ENCODE measurements around the gene NDUFB10.
"Not testable (repeated sequence)": the region's sequence is repeated elsewhere in the genome, so short reads cannot be mapped to it uniquely, and the experiment has no call there.

NDUFB10 gene

GRCh38 chr16:1950047-1950446 lies 9.3 kb upstream of the NDUFB10 start:
- H3K4me2 ChIP-seq (ENCODE audit: low read length), result no peak overlapping the region
- H4K20me1 ChIP-seq (ENCODE audit: insufficient read depth, low read length), result no peaks in the 10 kb centered on the region
- no peaks in the 10 kb centered on the region for H3K9me3 ChIP-seq (ENCODE audit: low read length)
- H3K4me3 ChIP-seq (ENCODE audit: low read depth, low read length, poor library complexity, severe bottlenecking), result no peak overlapping the region
- H3K27me3 ChIP-seq (ENCODE audit: insufficient read depth, low read length), result peaks cover 19% of the 10 kb centered on the region
- H2AFZ ChIP-seq (ENCODE audit: low read length), result no peak overlapping the region
- TF ChIP-seq EZH2 (IDR thresholded peaks at IDR 0.05; ENCODE audit: borderline replicate concordance, low read length), result no peak
- H3K4me1 ChIP-seq (ENCODE audit: insufficient read depth, low read length, severe bottlenecking), result no peaks in the 10 kb centered on the region
- H3K79me2 ChIP-seq (ENCODE audit: insufficient read depth, low read length), result no peaks in the 10 kb centered on the region
- H3K36me3 ChIP-seq (ENCODE audit: insufficient read depth, low read length), result no peaks in the 10 kb centered on the region
- no peak overlapping the region for H3K27ac ChIP-seq (ENCODE audit: low read depth, low read length, poor library complexity, severe bottlenecking)
- no peaks in the 10 kb centered on the region for H3K9me2 ChIP-seq (ENCODE audit: low read depth, low read length)
- H3K9ac ChIP-seq (ENCODE audit: low read length), result no peak overlapping the region
- no peaks in the 10 kb centered on the region for H3F3A ChIP-seq (ENCODE audit: insufficient read depth, low read length)

- Histone ChIP-seq H4K20me1 (ENCODE audit: insufficient read depth, low read length) (no peaks in the 10 kb centered on the region), H3K27me3 (ENCODE audit: insufficient read depth, low read length) (peaks cover 19% of the 10 kb centered on the region), H3K79me2 (ENCODE audit: insufficient read depth, low read length) (no peaks in the 10 kb centered on the region), H3K9ac (ENCODE audit: low read length) (no peak overlapping the region), H3K4me3 (ENCODE audit: low read depth, low read length, poor library complexity, severe bottlenecking) (no peak overlapping the region), H3K27ac (ENCODE audit: low read depth, low read length, poor library complexity, severe bottlenecking) (no peak overlapping the region), H3K4me1 (ENCODE audit: insufficient read depth, low read length, severe bottlenecking) (no peaks in the 10 kb centered on the region), H2AFZ (ENCODE audit: low read length) (no peak overlapping the region), H3K4me2 (ENCODE audit: low read length) (no peak overlapping the region), H3K36me3 (ENCODE audit: insufficient read depth, low read length) (no peaks in the 10 kb centered on the region), H3K9me3 (ENCODE audit: low read length) (no peaks in the 10 kb centered on the region), H3K9me2 (ENCODE audit: low read depth, low read length) (no peaks in the 10 kb centered on the region), H3F3A (ENCODE audit: insufficient read depth, low read length) (no peaks in the 10 kb centered on the region)
- TF ChIP-seq CTCF (IDR thresholded peaks at IDR 0.05; ENCODE audit: low read length), result no peak
- TF ChIP-seq EZH2 (IDR thresholded peaks at IDR 0.05; ENCODE audit: borderline replicate concordance, low read length), result no peak
These were observed 8.8 kb upstream of the NDUFB10 start for GRCh38 chr16:1950559-1950958.

GRCh38 chr16:1953734-1954133 lies 5.6 kb upstream of the NDUFB10 start:
- no peak overlapping the region for H3K4me2 ChIP-seq (ENCODE audit: low read length)
- H3K27me3 ChIP-seq (ENCODE audit: insufficient read depth, low read length), result peaks cover 12% of the 10 kb centered on the region
- no peaks in the 10 kb centered on the region for H3F3A ChIP-seq (ENCODE audit: insufficient read depth, low read length)
- H3K27ac ChIP-seq (ENCODE audit: low read depth, low read length, poor library complexity, severe bottlenecking), result no peak overlapping the region
- no peaks in the 10 kb centered on the region for H3K4me1 ChIP-seq (ENCODE audit: insufficient read depth, low read length, severe bottlenecking)
- no peak overlapping the region for H2AFZ ChIP-seq (ENCODE audit: low read length)
- H3K9ac ChIP-seq (ENCODE audit: low read length), result no peak overlapping the region
- no peaks in the 10 kb centered on the region for H3K9me2 ChIP-seq (ENCODE audit: low read depth, low read length)
- no peaks in the 10 kb centered on the region for H4K20me1 ChIP-seq (ENCODE audit: insufficient read depth, low read length)
- H3K4me3 ChIP-seq (ENCODE audit: low read depth, low read length, poor library complexity, severe bottlenecking), result no peak overlapping the region
- no peak for TF ChIP-seq EZH2 (IDR thresholded peaks at IDR 0.05; ENCODE audit: borderline replicate concordance, low read length)
- no peak for TF ChIP-seq CTCF (IDR thresholded peaks at IDR 0.05; ENCODE audit: low read length)
- H3K79me2 ChIP-seq (ENCODE audit: insufficient read depth, low read length), result no peaks in the 10 kb centered on the region
- H3K36me3 ChIP-seq (ENCODE audit: insufficient read depth, low read length), result no peaks in the 10 kb centered on the region
- no peaks in the 10 kb centered on the region for H3K9me3 ChIP-seq (ENCODE audit: low read length)

DNA sequence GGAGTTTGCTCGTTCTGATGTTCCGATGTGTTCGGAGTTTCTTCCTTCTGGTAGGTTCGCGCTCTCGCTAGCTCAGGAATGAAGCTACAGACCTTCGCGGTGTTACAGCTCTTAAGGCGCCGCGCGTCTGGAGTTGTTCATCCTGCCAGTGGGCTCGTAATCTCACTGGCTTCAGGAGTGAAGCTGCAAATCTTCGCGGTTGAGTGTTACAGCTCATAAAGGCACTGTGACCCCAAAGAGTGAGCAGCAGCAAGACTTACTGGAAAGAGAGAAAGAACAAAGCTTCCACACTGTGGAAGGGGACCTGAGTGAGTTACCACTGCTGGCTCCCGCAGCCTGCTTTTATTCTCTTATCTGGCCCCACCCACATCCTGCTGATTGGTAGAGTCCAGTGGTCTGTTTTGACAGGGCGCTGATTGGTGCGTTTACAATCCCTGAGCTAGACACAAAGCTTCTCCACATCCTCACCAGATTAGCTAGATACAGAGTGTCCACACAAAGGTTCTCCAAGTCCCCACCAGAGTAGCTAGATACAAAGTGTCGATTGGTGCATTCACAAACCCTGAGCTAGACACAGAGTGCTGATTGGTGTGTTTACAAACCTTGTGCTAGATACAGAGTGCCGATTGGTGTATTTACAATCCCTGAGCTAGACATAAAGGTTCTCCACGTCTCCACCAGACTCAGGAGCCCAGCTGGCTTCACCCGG lies 1.8 kb upstream of the NDUFB10 start:
- not testable (repeated sequence) for H3K9me2 ChIP-seq (ENCODE audit: low read depth, low read length); H3K27me3 ChIP-seq (ENCODE audit: insufficient read depth, low read length); H3K4me3 ChIP-seq (ENCODE audit: low read depth, low read length, poor library complexity, severe bottlenecking); H3K4me2 ChIP-seq (ENCODE audit: low read length); H3K9ac ChIP-seq (ENCODE audit: low read length); H2AFZ ChIP-seq (ENCODE audit: low read length); H3K9me3 ChIP-seq (ENCODE audit: low read length); H3K79me2 ChIP-seq (ENCODE audit: insufficient read depth, low read length); H3K27ac ChIP-seq (ENCODE audit: low read depth, low read length, poor library complexity, severe bottlenecking); H4K20me1 ChIP-seq (ENCODE audit: insufficient read depth, low read length)
- H3F3A ChIP-seq (ENCODE audit: insufficient read depth, low read length), result peaks cover 12% of the 10 kb centered on the region
- peaks cover 27% of the 10 kb centered on the region for H3K4me1 ChIP-seq (ENCODE audit: insufficient read depth, low read length, severe bottlenecking)
- H3K36me3 ChIP-seq (ENCODE audit: insufficient read depth, low read length), result peaks cover 16% of the 10 kb centered on the region

DNA sequence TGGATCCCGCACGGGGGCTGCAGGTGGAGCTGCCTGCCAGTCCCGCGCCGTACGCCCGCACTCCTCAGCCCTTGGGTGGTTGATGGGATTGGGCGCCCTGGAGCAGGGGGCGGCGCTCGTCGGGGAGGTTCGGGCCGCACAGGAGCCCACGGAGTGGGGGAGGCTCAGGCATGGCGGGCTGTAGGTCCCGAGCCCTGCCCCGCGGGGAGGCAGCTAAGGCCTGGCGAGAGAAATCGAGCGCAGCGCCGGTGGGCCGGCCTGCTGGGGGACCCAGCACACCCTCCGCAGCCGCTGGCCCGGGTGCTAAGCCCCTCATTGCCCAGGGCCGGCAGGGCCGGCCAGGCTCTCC lies 1.2 kb upstream of the NDUFB10 start:
- H3K27me3 ChIP-seq (ENCODE audit: insufficient read depth, low read length); H3K9ac ChIP-seq (ENCODE audit: low read length); H3K4me3 ChIP-seq (ENCODE audit: low read depth, low read length, poor library complexity, severe bottlenecking); H3K9me2 ChIP-seq (ENCODE audit: low read depth, low read length); H3K4me2 ChIP-seq (ENCODE audit: low read length); H3K79me2 ChIP-seq (ENCODE audit: insufficient read depth, low read length); H3K9me3 ChIP-seq (ENCODE audit: low read length); H3K27ac ChIP-seq (ENCODE audit: low read depth, low read length, poor library complexity, severe bottlenecking); H4K20me1 ChIP-seq (ENCODE audit: insufficient read depth, low read length); H2AFZ ChIP-seq (ENCODE audit: low read length): not testable (repeated sequence)
- Histone ChIP-seq H3K36me3 (ENCODE audit: insufficient read depth, low read length) (peaks cover 21% of the 10 kb centered on the region), H3F3A (ENCODE audit: insufficient read depth, low read length) (peaks cover 12% of the 10 kb centered on the region), H3K4me1 (ENCODE audit: insufficient read depth, low read length, severe bottlenecking) (peaks cover 33% of the 10 kb centered on the region)
